Eye (tissue), 1 donor: ENCODE data around the gene MYB.
"Not testable (repeated sequence)": the region's sequence is repeated elsewhere in the genome, so short reads cannot be mapped to it uniquely, and the experiment has no call there.

Source experiments
- DNase-seq: peaks from one replicate; pipeline ENCODE4 v3.0.0-alpha.2; 2015

Gene MYB

DNA sequence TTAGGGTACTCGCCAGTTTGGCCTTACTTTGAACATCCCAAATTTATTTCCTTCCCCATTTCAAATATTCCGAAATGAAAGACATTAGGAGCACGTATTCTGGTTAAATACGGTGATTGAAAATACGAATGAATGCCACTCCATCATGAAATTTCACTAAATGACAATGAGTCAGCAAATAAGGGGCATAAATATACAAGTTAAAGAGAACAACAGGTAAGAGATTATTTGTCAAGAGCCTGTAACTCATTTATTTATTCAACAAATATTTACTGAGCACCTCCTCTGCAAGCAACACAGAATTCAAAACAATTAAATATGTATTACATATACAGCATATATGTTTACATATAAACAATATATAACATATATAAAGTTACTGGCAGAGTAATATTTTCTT is 44.8 kb downstream of the MYB start:
- DNase-seq, result no peak

DNA sequence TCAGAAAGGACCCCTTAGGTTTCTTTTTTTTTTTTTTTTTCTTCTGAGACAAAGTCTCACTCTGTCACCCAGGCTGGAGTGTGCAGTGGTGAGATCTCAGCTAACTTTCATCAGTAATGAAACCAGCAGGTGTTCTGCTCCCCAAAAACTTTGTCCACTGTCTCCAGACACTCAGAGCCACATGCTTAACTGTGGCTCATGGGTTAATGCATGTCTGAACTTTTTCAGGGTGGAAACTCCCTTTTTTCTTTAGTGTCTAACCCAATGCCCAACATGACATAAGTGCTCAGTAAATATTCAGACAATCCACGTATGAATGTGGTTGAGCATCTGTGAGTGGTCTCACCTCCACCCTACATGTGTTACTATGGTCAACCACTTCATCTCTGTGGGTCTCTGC is 45.4 kb downstream of the MYB start:
- no peak for DNase-seq

- DNase-seq, result no peak
Measured at GRCh38 chr6:135227349-135227748, 46.2 kb downstream of the MYB start.

DNA sequence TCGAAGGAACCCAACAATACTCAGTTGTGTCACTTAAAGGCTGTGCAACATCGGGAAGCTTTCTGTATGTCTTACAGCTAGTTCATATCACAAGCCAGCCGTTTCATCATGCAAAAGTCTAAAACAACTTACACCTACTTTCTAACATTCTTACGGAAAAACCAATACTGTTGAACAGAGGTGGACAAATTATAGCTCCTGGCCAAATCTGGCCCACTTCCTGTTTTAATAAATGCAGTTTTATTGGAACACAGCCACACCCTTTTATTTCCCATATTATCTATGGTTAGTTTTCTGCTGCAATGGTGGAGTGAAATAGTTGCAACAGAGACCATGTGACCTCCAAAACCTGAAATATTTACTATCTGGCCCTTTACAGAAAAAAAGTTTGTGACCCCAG is 46.6 kb downstream of the MYB start:
- no peak for DNase-seq

DNA sequence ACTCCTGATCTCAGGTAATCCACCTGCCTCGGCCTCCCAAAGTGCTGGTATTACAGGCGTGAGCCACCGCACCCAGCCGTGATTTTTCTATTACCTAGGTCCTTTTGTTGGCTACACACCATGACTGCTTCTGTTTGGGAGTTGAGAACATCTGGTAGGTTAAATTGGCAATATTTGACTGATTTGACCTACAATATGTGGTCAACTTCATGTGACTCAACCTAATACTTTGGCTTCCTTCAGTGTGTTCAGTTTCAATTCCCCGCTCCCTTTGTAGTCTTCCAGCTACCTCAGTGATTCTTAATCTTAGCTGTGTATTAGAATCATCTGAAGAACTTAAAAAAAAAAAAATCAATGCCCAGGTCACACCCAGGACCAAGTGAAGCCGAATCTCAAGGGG is 47.4 kb downstream of the MYB start:
- DNase-seq, result no peak

GRCh38 chr6:135229996-135230395 is 48.9 kb downstream of the MYB start:
- DNase-seq, result no peak

- DNase-seq, result no peak
Measured at GRCh38 chr6:135230711-135231468, 49.8 kb downstream of the MYB start.

DNA sequence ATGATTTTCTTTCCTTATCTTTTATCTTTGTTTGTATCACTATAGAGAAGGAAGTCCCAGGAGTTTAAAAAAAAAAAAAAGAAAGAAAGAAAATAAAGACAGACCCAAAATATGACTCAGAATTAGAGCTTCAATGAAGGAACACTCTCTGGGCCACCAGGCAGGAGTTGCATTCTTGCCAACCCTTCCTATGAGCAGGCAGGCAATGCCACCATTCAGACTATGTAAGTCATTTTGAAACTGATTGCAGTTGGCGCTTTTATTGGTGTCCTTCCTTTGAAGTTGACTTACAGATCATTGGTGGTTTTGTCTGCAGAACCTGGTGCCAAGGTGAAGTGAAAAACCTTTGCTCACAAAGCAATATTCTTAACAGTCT is 50.3 kb downstream of the MYB start:
- no peak for DNase-seq

DNA sequence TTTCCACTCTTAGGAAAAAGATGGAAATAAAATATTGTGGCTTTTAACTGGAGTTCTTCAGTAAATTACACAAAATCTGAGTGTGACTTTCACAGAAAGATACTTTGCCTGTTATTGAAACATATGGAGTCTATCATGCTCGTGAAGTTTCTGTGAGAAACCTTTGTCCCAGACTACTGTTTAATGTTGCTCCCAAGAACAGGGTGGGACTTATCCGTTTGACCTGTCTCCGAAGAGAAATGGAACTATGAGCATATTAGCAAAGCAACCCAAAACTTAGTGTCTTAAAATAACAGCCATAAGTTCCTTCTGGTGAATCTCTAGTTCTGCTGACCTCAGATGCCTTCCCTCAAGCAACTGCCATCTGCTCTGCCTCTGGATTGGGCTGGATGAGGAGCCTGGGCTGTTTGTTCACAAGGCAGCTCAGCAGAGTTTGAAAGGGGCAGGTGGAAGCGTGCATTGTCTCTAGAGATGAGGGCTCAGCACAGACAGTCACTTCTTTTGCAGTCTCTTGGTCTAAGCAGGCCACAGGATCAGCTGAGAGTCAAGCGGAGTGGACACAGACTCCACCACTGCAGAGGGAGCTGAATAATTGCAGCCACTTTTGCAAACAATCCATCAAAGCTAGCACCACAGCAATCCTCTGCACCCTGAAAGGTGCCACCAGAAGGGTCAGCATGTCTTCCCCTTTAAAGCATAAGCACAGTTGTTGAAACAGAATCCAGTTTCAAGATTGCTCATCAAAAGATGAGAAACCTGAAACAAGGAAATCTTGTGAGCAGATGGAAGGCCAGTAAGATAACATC is 52.8 kb downstream of the MYB start:
- no peak for DNase-seq

DNA sequence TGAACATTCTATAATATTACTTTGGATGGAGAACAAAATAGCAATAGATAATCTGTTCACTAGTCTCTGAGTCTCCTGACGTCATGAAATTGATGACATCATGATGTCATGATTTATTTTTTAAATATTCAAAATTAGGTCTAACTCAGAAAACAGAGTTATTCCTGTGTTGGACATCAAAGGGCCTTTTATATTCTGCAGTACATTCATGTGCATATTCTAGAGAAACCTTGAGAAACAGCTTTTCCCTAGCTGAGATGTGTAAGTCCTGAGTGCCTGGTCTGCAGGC is 53.3 kb downstream of the MYB start:
- no peak for DNase-seq

- DNase-seq, result no peak
Measured at GRCh38 chr6:135235716-135236115, 54.6 kb downstream of the MYB start.

DNA sequence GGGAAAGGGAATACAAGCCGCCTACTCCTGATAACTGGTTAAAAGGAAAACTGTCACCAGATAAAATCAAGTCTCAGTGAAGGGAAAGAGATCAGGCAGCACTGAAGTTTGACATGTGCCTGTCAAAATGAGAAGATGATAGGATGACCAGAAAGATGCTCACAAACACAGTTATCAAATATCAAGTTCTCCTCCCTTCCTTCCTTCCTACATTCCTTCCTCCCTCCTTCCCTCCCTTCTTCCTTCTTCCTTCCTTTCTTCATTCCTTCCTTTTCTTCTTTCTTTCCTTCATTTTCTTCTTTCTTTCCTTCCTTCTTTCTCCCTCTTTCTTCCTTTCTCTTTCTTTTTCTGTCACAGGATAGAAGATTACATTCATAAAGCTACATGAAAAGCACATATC is 55.2 kb downstream of the MYB start:
- no peak for DNase-seq

GRCh38 chr6:135236732-135237131 is 55.6 kb downstream of the MYB start:
- DNase-seq, result no peak

DNA sequence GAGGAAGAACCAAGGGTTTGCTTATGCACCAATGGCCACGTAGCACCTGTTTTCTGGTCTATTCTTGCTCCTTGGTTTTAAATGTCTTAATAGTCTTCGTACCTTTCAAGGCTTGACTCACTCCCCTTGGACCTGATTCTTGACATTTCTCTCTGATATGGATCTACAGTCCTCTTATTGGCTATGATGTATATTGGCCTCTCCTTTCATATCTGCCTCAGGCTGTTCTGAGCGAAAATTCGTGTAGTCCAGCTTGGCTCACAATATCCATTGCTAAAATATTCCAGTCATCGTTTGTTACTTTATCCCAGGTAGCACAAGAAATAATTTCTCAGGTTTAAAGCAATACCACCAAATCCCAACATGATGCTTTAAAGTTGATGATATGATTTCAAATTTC is 59.6 kb downstream of the MYB start:
- DNase-seq, result no peak

DNA sequence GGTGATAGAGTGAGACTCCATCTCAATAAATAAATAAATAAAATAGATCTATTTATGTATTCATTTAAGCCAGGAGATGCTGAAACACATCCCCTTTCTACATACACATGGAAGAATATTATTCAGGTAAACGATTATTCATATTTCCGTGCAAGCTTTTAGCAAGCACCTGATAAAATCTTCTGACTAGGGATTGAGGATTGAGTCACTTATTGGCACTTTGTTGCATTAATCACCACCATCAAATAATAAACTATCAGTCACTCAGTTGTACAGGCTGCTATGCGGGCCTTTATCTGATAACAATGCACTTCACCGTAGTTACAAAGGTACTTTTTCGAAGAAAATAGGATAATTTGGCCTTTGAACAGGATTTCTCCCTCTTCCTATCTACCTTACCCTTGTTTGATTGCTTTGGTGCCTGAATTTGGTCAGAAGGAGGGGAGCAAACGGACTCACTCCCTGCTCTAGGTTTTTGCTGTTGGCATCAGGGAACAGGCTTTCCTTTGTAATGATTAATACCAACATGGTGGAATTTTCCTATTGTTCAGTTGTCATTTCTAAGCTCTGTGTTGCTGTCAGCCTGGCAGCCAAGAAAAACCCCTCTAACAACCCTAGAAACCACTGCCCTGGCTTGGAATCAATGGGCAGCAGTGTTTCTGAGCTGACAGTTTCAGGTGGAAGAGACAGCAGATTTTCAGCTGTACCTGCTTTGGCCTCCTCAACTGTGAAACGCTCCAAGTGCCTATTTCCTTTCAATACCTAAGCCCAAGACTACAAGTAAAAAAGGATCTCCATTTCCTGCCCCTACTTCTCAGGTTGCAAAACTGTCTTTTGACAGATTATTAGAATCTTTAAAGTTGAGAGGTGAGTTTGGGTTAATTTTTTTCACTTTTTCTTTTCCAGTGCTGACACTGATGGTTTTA is 63.0 kb downstream of the MYB start:
- no peak for DNase-seq

- DNase-seq, result no peak
Measured at GRCh38 chr6:135244805-135245204, 63.7 kb downstream of the MYB start.

DNA sequence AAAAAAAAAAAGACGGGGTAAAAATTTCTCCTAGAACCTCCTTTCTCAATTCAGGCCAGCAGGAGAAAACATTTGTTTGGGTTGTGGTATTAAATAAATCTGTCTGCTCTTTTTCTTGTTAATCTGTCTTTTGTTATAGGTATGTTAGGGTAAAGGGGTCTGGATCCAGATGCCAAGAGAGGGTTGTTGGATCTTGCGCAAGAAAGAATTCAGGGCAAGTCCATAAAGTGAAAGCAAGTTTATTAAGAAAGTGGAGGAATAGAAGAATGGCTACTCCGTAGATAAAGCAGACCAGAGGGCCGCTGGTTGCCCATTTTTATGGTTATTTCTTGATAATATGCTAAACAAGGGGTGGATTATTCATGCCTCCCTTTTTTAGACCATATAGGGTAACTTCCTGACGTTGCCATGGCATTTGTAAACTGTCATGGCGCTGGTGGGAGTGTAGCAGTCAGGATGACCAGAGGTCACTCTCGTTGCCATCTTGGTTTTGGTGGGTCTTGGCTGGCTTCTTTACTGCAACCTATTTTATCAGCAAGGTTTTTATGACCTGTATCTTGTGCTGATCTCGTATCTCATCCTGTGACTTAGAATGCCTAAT is 65.4 kb downstream of the MYB start:
- DNase-seq, result not testable (repeated sequence)

- DNase-seq, result no peak
Measured at GRCh38 chr6:135250234-135250633, 69.1 kb downstream of the MYB start.

DNA sequence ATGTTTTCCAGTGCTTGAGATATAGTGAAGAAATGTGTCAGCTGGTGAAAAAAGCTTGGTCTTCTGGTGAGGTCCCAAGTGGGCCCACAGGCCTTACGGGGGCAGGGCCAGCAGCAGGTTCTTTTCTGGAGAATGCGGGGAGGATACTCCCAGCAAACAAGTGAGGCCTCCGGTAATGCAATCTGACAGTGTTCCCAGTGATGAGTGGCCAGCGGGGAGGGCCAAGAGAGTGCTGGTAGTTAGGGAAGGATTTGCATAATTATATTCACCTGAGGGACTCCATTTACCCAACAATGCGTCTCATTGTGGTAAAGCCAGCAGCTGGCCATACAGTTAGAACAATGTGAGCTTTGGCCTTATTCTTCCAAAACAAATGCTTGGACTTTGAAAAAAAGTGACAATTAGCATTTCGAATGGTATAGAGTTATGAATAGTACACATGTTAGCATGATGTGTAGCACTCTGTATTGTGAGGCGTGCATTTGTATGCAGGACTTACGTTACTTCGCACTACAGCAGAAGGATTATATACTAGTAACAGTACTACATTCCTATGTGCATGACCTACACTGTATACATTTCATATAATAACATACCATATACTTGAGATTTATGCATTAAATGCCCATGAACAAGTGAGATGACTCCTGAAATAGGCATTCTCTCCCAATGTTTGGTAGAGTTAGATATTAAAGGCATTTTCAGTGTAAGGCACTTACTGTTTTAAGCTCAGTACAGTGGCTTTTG is 69.8 kb downstream of the MYB start:
- DNase-seq, result peak; percentile 89

GRCh38 chr6:135251498-135252441 is 70.7 kb downstream of the MYB start:
- DNase-seq, result peak; percentile 37

- peak; percentile 47 for DNase-seq
Measured at GRCh38 chr6:135254471-135254870, 73.4 kb downstream of the MYB start.
